Inferior parietal cortex (tissue), 1 donor: Measurements from ENCODE around the gene CHAMP1.
"Not testable (repeated sequence)": the region's sequence is repeated elsewhere in the genome, so short reads cannot be mapped to it uniquely, and the experiment has no call there.

Experiments
- DNase-seq: peaks from one replicate; pipeline ENCODE4 v3.0.0-alpha.2; 2016; ENCODE audit errors: extremely low spot score

Gene CHAMP1

DNA sequence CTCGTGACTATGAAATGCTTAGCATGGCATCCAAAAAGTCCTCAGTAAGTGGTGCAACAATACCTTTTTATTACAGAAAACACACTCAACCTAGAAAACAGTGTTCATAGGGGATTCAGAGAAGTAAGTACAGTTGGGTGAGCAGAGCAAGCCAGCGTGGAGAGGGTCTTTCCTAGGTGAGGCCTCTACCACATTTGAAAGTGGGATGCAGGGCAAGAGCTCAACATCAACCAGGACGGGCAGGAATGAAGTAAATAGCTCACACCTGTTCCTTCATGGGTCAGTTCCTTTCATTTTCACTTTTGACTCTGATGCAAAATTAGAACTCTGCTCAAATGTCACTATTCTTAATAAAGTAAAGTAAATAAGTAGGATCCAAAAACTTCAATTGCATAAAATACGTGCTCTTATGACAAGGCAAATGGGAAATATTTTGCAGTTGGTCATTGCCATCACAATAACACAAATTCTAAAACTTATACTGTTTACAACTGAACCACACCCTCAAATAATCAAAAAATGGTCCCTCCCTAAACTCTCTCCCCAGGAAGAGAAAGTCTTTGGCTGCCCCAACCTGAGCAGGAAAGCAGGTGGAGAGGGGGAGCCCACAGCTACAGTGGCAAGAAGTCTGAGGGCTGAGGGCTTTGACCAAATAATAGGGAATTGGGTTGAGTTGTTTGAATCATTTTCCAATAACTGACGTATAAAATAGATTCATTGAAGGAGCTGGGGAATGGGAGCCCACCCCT is 20.2 kb downstream of the CHAMP1 start:
- DNase-seq = no peak

DNA sequence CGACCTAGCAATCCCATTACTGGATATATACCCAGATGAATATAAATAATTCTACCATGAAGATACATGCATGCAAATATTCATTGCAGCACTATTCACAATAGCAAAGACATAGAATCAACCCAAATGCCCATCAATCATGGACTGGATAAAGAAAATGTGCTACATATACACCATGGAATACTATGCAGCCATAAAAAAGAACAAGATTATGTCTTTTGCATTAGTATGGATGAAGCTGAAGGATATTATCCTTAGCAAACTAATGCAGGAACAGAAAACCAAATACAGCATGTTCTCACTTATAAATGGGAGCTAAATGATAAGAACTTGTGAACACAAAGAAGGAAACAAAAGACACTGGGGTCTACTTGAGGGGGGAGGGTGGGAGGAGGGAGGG is 22.2 kb downstream of the CHAMP1 start:
- not testable (repeated sequence) for DNase-seq

DNA sequence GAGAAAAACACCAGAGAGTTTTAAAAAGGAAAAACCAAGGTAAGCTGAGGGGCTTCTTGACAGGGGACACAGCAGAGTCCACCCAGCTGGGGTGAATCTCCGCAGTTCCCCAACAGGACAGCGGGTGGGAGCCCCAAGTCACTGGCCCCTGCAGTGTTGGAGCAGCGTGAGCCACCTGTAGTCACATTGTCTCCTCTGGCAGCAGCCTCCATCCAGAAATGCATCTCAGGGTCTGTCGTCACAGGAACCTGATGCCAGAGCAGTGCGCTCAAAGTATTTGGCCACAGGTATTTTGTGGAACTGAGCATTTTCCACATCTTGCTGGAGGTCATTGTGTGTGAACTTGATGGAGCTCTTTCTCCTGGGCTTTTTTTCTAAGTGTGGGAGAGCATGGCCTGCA is 24.7 kb downstream of the CHAMP1 start:
- no peak for DNase-seq

DNA sequence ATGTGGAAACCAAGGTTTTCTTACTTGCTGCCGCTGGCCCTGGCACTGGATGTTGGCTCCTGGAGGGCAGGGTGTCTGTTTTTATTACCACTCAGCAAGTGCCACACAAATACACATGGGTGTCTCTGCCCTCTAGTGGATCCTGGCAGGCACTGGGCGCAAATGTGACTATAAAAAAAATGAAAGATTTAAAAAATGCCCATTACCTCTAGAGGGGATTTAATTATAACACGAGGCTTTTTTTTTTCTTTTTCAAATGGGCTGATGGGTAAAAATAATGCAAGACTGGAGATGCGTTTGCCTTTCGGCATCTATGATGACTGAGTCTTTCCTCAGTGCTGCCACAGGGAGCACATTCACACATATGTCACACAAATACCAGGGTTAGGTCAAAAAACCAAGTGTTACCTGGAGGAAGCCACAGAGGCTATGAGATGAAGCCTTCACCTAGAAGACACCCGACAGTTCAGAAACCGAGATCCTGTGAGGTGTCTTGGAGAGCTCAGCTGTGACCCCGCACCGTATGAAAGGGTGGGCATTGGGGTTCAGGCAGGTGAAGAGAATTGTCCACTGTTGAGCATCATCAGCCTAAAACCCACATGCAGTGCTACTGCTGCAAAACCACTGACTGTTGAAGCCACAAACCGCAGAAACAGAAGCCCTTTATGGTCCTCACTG is 25.7 kb downstream of the CHAMP1 start:
- DNase-seq = peak; percentile 25

DNA sequence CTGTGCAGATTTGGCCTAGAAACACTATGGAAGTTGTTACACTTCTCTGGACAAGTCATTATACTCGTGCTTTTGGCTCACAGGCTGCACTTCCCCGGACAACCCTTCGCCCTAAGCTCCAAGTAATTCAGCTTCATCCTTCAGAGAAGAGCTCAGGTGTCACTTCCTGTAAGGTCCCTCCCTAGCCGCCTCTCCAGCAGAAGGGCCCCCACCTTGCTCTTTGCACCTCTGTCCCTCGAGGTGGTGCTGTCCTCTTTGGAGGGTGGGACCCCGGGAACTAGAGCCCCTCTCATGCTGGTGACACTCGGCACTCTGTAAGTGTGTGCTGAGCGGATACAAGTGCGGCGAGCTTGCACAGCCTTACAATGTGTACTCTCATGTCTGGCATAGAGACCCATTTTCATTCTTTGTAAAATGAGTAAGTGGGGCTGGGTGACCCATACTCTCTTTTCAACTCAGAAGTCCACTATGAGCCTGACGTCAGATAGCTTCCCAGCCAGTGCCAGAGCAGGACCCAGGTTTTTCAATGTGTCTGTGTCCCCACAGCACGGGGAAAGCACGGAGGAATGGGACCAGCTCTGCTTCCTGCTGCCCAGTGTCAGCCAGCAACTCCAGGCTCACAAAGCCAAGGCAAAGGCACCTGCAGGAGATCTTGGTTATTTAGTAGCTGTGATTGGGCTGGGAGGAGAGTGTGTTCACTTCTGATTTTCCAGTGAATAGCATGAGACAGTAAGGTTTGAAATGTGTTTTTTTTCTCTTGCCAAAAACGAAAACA is 26.9 kb downstream of the CHAMP1 start:
- DNase-seq = no peak

DNA sequence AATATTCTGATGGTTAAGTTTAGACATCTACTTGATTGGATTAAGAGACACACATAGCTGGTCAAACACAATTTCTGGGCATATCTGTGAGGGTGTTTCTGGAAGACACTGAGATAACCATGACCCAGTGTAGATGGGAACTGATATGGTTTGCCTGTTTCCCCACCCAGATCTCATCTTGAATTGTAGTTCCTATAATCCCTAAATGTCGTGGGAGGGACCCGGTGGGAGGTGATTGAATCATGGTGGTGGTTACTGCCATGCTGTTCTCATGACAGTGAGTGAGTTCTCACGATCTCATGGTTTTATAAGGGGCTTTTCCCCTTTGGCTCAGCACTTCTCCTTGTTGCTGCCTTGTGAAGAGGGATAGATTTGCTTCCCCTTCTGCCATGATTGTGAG is 33.0 kb downstream of the CHAMP1 start:
- DNase-seq = not testable (repeated sequence)

DNA sequence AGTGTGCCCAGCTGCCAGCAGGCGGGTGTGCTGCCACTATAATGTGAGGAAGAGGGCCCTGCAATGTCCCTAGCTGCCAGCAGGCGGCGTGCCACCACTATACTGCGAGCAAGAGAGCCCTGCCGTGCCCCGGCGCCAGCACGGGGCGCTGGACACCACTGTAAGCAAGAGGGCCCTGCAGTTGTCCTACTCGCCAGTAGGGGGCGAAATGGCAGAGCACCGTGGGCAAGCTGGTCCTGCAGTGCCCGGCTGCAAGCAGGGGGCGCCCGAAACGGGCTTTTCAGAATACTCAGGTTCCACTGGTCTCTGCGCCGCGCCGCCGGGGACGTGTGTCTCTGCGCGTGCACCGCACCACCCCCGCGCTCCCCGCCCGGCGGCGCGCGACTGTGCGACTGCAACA is 38.5 kb downstream of the CHAMP1 start:
- not testable (repeated sequence) for DNase-seq

DNA sequence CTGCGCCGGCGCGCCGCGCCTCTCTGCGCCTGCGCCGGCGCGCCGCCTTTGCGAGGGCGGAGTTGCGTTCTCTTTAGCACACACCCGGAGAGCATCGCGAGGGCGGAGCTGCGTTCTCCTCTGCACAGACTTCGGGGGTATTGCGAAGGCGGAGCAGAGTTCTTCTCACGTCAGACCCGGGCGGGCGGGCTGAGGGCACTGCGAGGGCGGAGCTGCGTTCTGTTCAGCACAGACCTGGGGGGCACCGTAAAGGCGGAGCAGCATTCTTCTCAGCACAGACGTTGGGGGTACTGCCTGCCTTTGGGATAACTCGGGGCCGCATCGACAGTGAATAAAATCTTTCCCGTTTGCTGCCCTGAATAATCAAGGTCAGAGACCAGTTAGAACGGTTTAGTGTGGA is 39.1 kb downstream of the CHAMP1 start:
- not testable (repeated sequence) for DNase-seq
